Activated CD8-positive, alpha-beta memory T cell treated with anti-CD3 and anti-CD28 coated beads, Interleukin-2, amount 10 ng/mL, durations not matched to agents 7 days and 5 days (primary cell): ENCODE data around the gene SVIP. TPM values are rescaled to one million over a fixed set of nuclear protein-coding genes. Genes with fewer than 3 reads are reported as not detected.
A peak's percentile ranks its signal among the peaks of the same experiment; 100 is the strongest.

Experiments used
- ATAC-seq: fragments of 150-1000 bp; cut with Tn5 transposase; one replicate; pipeline ENCODE4 v1.10.0; 2021; ENCODE audit warnings: moderate library complexity
- CTCF ChIA-PET: fragments of 350-600 bp; sonication (Branson Sonifier 250); formaldehyde crosslinking; loops from one replicate; lab custom pipeline; 2021; ENCODE audit warnings: antibody characterized with exemption; lab: Charles Lee
- DNase-seq: peaks from one replicate; pipeline ENCODE4 v3.0.0-alpha.2; 2020
- H3K27ac Mint-ChIP-seq: one replicate; pipeline ENCODE4 v1.8.0; 2021; ENCODE audit warnings: mild to moderate bottlenecking, mixed read lengths
- H3K27me3 Mint-ChIP-seq: one replicate; pipeline ENCODE4 v1.8.0; 2021; ENCODE audit warnings: mixed read lengths
- H3K36me3 Mint-ChIP-seq: one replicate; pipeline ENCODE4 v1.8.0; 2021; ENCODE audit warnings: mild to moderate bottlenecking, mixed read lengths
- H3K4me1 Mint-ChIP-seq: one replicate; pipeline ENCODE4 v1.8.0; 2021; ENCODE audit warnings: mixed read lengths
- H3K4me3 Mint-ChIP-seq: one replicate; pipeline ENCODE4 v1.8.0; 2021; ENCODE audit warnings: mild to moderate bottlenecking, moderate library complexity, mixed read lengths
- H3K9me3 Mint-ChIP-seq: one replicate; pipeline ENCODE4 v1.8.0; 2022; ENCODE audit warnings: low read depth, mixed read lengths
- total RNA-seq, 2 experiments: library from RNA; stranded (reverse); gene quantifications; one replicate each; pipeline ENCODE4 v1.2.3, GENCODE V29; 2021

Gene SVIP, protein sequence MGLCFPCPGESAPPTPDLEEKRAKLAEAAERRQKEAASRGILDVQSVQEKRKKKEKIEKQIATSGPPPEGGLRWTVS
- total RNA-seq: 10 to 100 TPM; 26.1 to 38.4 TPM

DNA sequence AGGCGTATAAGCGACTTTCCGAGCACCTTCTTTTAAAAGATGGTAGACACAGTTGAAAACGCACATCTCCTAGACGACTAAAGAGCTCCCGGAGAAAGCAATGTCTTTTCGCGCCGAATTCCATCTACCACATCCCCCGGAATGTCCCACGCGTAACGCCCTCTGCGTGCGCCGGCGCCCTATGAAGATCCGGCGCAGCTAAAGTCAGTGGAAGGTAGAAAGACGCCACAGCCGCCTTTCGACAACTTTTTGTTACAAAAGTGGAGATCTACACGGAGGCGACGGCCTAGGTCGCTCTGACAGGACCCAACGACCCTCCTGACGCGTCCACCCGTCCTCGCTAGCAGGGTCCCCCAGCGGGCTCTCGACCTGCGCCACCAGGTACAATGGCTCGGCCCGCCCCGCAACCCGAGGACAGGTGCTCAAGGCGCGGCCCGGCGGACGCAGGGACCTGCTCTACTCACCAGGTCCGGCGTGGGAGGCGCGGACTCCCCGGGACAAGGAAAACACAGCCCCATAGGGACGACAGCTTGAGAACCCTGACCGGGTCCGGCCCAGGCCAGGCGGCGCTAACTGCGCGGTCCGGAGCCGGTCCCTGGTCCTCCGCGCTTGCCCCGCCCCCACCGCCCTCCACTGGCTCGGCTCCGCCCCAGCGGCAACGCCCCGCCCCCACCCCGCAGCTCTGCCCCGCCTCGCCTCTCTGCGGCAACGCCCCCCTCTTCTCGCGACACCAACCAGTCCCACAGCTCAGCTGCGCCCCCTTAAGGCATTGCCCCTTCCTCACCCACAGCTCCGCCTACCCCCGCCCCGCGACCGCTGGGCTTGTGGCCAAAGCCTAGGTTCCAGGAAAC lies at the start of gene SVIP:
TSS of gene SVIP (minus strand) at position 571 of the 851 bp plus-strand sequence. CDS start at position 518, 53 bp downstream.
- H3K4me1 Mint-ChIP-seq: peaks cover 11% of the 10 kb centered on the region
- ATAC-seq (peak; percentile 88), DNase-seq (peak; percentile 94)
- peaks cover 13% of the 10 kb centered on the region for H3K36me3 Mint-ChIP-seq
- no peaks in the 10 kb centered on the region for H3K27me3 Mint-ChIP-seq
- peak within 1 kb of the TSS; percentile 85 for H3K27ac Mint-ChIP-seq
- peak within 1 kb of the TSS; percentile 85 for H3K4me3 Mint-ChIP-seq
- H3K9me3 Mint-ChIP-seq: no peaks in the 10 kb centered on the region
- CTCF ChIA-PET: interaction anchor here (0.6 to 1.8 kb wide), 8 partner anchors 9 to 1125 kb away, joined by 3 to 13 read pairs (median 4); partner anchors contain the start of gene FANCF

DNA sequence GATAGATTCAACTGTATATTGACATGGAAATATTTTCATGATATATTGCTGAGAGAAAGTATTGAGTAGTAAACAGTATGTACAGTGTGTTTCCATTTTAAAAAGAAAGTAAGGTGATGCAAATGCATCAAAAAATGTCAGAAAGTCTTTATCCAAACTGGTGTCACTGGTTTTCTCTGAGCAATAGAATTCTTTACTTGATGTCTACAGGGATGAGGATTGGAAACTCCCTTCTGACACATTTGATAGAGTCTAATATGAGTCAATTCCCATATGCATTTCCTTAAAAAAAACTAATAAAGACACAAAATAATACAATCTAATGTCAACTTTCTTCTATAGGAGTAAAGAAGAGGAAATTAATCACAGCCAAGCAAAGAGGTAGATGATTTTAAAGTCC lies 49.0 kb upstream of the SVIP start:
- Mint-ChIP-seq H3K9me3 (no peaks in the 10 kb centered on the region), H3K4me1 (no peaks in the 10 kb centered on the region), H3K27ac (no peak overlapping the region), H3K4me3 (no peak overlapping the region), H3K27me3 (no peaks in the 10 kb centered on the region), H3K36me3 (no peaks in the 10 kb centered on the region)
- DNase-seq: no peak
- ATAC-seq: no peak
- CTCF ChIA-PET: no interaction called here

DNA sequence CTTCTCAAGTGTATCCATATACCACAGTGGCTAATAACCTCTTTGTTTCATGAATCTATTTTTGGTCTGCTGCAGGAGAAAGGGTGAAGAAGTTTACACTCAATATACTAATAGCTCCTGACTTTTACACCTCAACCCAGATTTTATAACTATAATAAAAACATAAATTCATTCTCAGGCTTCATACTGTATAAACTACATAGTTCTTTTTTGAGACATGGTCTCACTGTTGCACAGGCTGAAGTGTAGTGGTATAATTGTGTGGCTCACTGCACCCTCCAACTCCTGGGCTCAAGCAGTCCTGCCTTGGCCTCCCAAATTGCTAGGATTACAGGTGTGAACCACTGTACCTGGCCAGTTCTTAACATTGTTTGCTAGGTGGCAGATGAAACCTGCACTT lies 48.4 kb upstream of the SVIP start:
- Mint-ChIP-seq H3K4me3 (no peak overlapping the region), H3K36me3 (no peaks in the 10 kb centered on the region), H3K27ac (no peak overlapping the region), H3K27me3 (no peaks in the 10 kb centered on the region), H3K4me1 (no peaks in the 10 kb centered on the region), H3K9me3 (no peaks in the 10 kb centered on the region)
- CTCF ChIA-PET: no interaction called here
- DNase-seq (no peak), ATAC-seq (no peak)

DNA sequence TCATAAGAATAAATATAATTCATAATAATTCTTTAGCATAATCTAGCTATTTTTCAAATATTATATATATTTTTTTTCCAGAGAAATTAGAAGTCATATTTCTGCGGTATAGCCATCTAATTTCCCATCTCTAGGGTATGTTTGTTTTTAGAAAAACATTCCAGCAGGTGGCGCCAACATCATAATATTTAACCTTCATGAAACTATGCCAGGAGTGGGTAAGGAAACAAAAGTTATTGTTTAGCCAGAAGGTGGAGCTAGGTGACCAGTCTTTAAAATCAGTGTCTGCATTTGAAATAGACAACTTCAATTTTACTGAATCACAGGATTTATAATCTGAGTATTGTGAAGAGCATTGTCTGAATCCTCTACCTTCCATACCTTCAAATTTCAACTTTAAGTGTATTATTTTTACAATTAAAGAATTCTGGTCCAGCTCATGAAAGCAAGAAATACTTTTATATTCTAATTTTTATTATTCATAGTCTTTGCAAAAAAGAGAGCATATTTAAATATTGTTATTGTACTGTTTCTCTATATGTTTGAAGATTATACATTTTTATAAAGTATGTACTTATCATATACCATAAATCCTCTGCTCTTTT lies 46.4 kb upstream of the SVIP start:
- Mint-ChIP-seq H3K9me3 (no peaks in the 10 kb centered on the region), H3K27ac (no peak overlapping the region), H3K4me1 (no peaks in the 10 kb centered on the region), H3K36me3 (no peaks in the 10 kb centered on the region), H3K4me3 (no peak overlapping the region), H3K27me3 (no peaks in the 10 kb centered on the region)
- CTCF ChIA-PET: interaction anchor here (0.7 to 2.4 kb wide), 6 partner anchors 8 to 383 kb away, joined by 3 to 11 read pairs (median 4); no protein-coding TSS in a partner anchor
- ATAC-seq (peak; percentile 88), DNase-seq (peak; percentile 71)

DNA sequence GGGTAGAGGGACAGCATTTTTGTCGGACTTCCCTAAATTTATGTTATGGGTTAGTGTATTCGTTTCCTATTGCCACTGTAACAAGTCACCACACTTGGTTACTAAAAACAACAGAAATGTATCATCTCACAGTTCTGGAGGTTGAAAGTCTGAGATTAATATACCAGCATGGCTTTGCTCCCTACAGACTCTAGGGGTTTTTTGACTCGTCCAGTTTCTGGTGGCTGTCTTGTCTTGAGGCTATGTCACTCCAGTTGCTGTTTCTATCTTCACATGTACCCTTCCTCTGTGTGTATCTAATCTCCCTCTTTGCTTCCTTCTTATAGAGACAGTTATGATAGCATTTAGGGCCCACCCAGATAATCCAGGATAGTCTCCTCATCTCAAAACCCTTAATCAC lies 39.7 kb upstream of the SVIP start:
- no peak overlapping the region for H3K4me3 Mint-ChIP-seq
- CTCF ChIA-PET: no interaction called here
- H3K27ac Mint-ChIP-seq: no peak overlapping the region
- no peaks in the 10 kb centered on the region for H3K9me3 Mint-ChIP-seq
- no peaks in the 10 kb centered on the region for H3K4me1 Mint-ChIP-seq
- no peaks in the 10 kb centered on the region for H3K36me3 Mint-ChIP-seq
- no peak for DNase-seq
- ATAC-seq: no peak
- no peaks in the 10 kb centered on the region for H3K27me3 Mint-ChIP-seq

DNA sequence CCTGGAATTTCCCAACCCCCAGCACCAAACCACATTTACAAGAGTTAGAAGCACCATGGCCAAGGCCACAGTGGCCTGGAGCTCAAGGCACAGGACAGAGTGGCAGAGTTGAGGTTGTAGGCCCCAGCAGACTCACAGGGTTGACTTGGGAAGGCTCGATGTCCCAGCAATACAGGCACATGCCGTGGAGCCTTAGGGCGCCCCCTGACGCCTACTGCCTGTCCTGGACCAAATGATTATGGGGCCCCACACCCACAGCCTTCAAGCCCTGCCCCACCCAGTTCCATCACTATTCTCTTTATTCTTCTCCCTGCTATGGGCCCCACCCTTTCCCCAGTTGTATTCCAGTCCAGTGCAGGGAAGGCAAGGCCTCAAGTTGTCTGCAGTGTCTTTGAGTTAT lies 30.6 kb upstream of the SVIP start, which contains the start of gene CCDC179:
TSS of gene CCDC179 (minus strand) at position 234 of the 400 bp plus-strand sequence. CDS start at position 181, 53 bp downstream.
- no peaks in the 10 kb centered on the region for H3K27me3 Mint-ChIP-seq
- no peaks in the 10 kb centered on the region for H3K36me3 Mint-ChIP-seq
- no peak within 1 kb of the TSS for H3K27ac Mint-ChIP-seq
- ATAC-seq (no peak), DNase-seq (no peak)
- H3K9me3 Mint-ChIP-seq: no peaks in the 10 kb centered on the region
- CTCF ChIA-PET: no interaction called here
- no peaks in the 10 kb centered on the region for H3K4me1 Mint-ChIP-seq
- no peak within 1 kb of the TSS for H3K4me3 Mint-ChIP-seq

DNA sequence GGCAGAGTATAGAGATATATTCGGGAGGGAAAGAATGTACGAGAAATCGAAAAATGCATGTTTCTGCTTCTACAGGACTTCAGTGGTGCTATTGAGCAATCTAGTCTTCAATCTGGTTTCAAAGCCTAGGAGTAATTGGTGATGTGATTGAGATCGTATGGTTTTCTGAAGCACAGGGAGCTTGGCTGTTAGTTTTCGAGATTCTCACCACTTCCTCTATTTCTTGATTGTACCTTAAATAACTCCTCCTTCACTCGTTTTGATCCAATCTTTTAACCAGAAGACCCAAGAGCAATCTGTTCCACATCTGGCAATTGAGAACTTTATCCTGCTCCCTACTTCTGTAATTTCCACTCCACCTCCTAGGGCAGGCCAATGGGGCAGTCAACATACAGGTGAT lies 30.2 kb upstream of the SVIP start:
- Mint-ChIP-seq H3K36me3 (no peaks in the 10 kb centered on the region), H3K4me3 (no peak overlapping the region), H3K27ac (no peak overlapping the region), H3K4me1 (no peaks in the 10 kb centered on the region), H3K9me3 (no peaks in the 10 kb centered on the region), H3K27me3 (no peaks in the 10 kb centered on the region)
- CTCF ChIA-PET: no interaction called here
- DNase-seq: no peak
- ATAC-seq: no peak

DNA sequence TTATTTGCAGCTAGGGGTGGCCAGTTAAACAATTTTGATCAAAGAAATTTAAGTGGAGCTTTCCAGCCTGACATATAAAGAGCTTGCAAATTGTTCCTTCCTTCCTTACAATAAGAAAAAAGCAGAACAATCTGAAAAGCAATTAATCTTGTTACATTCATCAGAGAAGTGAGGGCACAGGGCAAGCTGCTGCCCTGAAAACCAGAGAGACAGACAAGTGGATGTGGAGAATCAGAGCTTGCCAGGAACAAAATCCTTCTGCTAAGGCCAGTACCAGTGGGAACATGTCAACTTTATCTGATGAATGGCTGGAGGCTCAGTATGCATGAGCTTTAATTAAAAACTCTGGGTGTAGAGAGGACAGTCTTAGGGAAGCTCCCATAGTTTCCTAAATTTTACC lies 21.9 kb upstream of the SVIP start:
- CTCF ChIA-PET: no interaction called here
- H3K27ac Mint-ChIP-seq: no peak overlapping the region
- H3K9me3 Mint-ChIP-seq: no peaks in the 10 kb centered on the region
- DNase-seq (no peak), ATAC-seq (no peak)
- no peaks in the 10 kb centered on the region for H3K27me3 Mint-ChIP-seq
- no peaks in the 10 kb centered on the region for H3K4me1 Mint-ChIP-seq
- H3K36me3 Mint-ChIP-seq: no peaks in the 10 kb centered on the region
- no peak overlapping the region for H3K4me3 Mint-ChIP-seq

DNA sequence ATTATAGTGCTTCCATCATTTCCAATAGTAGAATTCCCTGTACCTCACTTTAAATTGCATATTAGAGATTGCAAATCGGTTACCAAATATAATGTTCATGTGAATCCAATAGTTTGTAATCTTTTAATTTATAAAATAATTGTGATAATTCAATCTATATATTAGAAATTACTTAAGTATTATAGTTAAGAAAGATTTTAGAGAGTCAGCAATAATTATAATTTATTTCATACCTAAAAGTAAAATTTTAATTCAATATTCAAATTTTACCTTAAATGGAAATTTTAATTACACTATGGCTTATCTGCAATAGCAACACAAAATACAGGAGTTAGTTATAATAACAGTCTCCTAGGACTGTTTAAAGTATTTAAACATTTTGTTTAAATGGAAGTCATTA lies 17.1 kb upstream of the SVIP start:
- DNase-seq: no peak
- H3K4me3 Mint-ChIP-seq: no peak overlapping the region
- H3K9me3 Mint-ChIP-seq: no peaks in the 10 kb centered on the region
- no peaks in the 10 kb centered on the region for H3K4me1 Mint-ChIP-seq
- ATAC-seq: no peak
- H3K27ac Mint-ChIP-seq: no peak overlapping the region
- CTCF ChIA-PET: no interaction called here
- no peaks in the 10 kb centered on the region for H3K36me3 Mint-ChIP-seq
- no peaks in the 10 kb centered on the region for H3K27me3 Mint-ChIP-seq

DNA sequence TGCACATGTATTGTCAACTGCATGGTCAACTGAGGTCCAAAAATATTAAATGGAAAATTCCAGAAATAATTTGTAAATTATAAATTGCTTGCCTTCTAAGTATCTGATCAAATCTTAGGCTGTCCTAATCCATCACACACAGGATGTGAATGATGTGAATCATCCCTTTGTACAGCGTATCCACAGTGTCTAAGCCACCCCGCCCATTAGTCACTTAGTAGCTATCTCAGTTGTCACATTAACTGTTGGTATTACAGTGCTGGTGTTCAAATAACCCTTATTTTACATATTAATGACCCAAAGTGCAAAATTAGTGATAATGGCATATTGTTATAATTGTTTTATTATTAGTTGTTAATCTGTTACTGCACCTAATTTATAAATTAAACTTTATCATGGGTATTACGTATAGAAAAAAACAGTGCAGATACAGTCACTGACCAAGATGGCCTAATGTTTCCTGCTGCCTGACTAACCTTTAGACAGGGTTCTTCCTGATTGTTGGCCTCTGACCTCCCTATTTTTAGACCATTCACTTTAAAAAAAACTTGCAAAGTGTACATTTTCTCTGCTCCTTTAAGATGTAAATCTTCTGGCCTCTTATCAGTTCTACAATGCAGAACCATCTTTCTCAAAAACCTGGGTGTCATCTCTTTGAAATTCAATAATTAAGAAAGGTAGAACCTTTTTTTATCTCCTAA lies 2.9 kb upstream of the SVIP start:
- CTCF ChIA-PET: no interaction called here
- ATAC-seq (no peak), DNase-seq (no peak)
- Mint-ChIP-seq H3K4me1 (peaks cover 9% of the 10 kb centered on the region), H3K9me3 (no peaks in the 10 kb centered on the region), H3K27me3 (no peaks in the 10 kb centered on the region), H3K27ac (no peak overlapping the region), H3K4me3 (no peak overlapping the region), H3K36me3 (no peaks in the 10 kb centered on the region)

DNA sequence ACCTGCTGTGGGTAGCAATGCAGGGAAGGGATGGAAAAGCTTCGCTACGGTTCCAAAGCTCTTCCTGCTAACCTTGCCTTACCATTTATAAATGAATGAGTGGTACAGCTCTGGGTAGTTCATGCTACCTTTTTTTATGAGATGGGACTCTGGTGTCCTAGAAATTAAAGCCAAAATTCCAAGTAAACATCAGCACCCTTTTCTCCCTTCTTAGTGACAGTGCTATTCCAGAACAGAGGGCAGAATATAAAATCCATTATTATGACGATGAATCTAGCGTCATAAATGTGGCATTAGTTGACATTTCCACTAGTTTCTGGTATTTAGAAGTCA lies 447 bp upstream of the SVIP start:
- peaks cover 8% of the 10 kb centered on the region for H3K36me3 Mint-ChIP-seq
- H3K4me3 Mint-ChIP-seq: peak overlapping the region; percentile 85
- no peak for ATAC-seq
- no peak for DNase-seq
- peaks cover 11% of the 10 kb centered on the region for H3K4me1 Mint-ChIP-seq
- H3K27me3 Mint-ChIP-seq: no peaks in the 10 kb centered on the region
- peak overlapping the region; percentile 66 for H3K27ac Mint-ChIP-seq
- no peaks in the 10 kb centered on the region for H3K9me3 Mint-ChIP-seq
- CTCF ChIA-PET: interaction anchor here (0.7 to 1.8 kb wide), 5 partner anchors 9 to 1124 kb away, joined by 3 to 13 read pairs (median 3); partner anchors contain the start of gene FANCF

DNA sequence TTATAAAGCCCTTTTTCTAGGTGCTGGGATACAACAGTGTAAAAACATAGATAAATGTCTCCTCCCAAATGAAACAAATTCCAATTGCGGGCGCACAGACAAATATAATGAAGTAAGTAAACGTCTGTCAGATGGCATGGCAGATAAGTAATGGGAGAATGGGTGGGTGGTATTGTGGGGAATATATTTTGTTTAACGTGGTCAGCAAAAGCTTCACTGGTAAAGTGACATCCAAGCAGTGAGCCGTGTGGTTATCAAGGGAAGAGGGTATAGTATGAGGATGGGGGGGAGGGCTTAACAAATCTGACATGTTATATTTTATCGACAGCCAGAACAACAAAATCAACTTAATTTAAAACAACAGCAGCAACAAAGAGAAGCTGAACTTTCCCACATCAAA lies 1.2 kb downstream of the SVIP start:
- Mint-ChIP-seq H3K27me3 (no peaks in the 10 kb centered on the region), H3K4me1 (peaks cover 11% of the 10 kb centered on the region), H3K9me3 (no peaks in the 10 kb centered on the region), H3K4me3 (peak overlapping the region; percentile 85), H3K27ac (peak overlapping the region; percentile 85), H3K36me3 (peaks cover 15% of the 10 kb centered on the region)
- no peak for DNase-seq
- CTCF ChIA-PET: interaction anchor here (1.4 to 1.6 kb wide), 2 partner anchors 40 to 48 kb away, joined by 6 to 8 read pairs; no protein-coding TSS in a partner anchor
- ATAC-seq: no peak

DNA sequence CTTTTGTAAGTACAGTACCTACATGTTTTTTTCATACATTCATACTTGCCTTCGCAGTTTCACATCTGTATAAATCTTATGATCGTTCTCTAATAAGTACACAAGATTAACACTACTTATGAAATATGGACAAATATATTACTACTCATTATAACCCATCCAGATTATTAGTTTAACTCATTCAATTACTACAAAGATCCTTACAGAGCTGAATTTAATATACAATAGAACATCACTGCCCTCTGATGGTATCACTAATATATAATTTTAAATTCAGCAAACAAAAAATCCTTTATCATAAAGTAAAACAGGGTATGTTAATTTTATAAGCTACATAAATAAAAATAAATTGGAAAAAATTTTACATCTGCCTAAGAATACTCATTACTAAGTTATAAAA lies 7.4 kb downstream of the SVIP start:
- H3K4me1 Mint-ChIP-seq: peaks cover under 1% of the 10 kb centered on the region
- DNase-seq (no peak), ATAC-seq (no peak)
- H3K27me3 Mint-ChIP-seq: no peaks in the 10 kb centered on the region
- H3K4me3 Mint-ChIP-seq: no peak overlapping the region
- H3K9me3 Mint-ChIP-seq: no peaks in the 10 kb centered on the region
- H3K27ac Mint-ChIP-seq: no peak overlapping the region
- CTCF ChIA-PET: interaction anchor here (1.9 kb wide), 1 partner anchor 13 kb away, joined by 4 read pairs; no protein-coding TSS in a partner anchor
- peaks cover 42% of the 10 kb centered on the region for H3K36me3 Mint-ChIP-seq
